IMR-90 (cell line): Measurements from ENCODE around the gene ABTB1. TPM values are rescaled to one million over a fixed set of nuclear protein-coding genes. Genes with fewer than 3 reads are reported as not detected.

Experiments
- ATAC-seq: fragments of 200-7000 bp; cut with Tn5 transposase; 2 replicates; pipeline ENCODE4 v1.9.1; 2020; ENCODE audit warnings: low read depth, mild to moderate bottlenecking, moderate library complexity
- BruUV-seq: library from RNA; stranded (reverse); fragments of 400-500 nt; replicated peaks from 2 replicates; lab custom pipeline; 2021; lab: Mats Ljungman, UMichigan
- CTCF ChIA-PET: fragments of 300-600 bp; formaldehyde crosslinking; extraction: SDS; loops from one replicate; lab custom pipeline; 2021; ENCODE audit warnings: antibody characterized with exemption; lab: Yijun Ruan, JAX
- POLR2A ChIA-PET: fragments of 300-600 bp; sonication (Branson Sonifier 250); formaldehyde crosslinking; loops from one replicate; lab custom pipeline; 2022; ENCODE audit warnings: antibody characterized with exemption; ENCODE audit not compliant: unreplicated experiment; lab: Charles Lee
- DNase-seq: peaks from one replicate; pipeline ENCODE4 v3.0.0; 2013
- H2AFZ ChIP-seq: replicated peaks from 2 replicates; pipeline ENCODE3; 2013; ENCODE audit warnings: low read length, mild to moderate bottlenecking; ENCODE audit not compliant: poor library complexity
- H2AK5ac ChIP-seq: 2 replicates; pipeline ENCODE4 v1.6.1; 2013; ENCODE audit warnings: low read depth, low read length, inconsistent platforms
- H2AK9ac ChIP-seq: replicated peaks from 2 replicates; pipeline ENCODE3; 2013; ENCODE audit warnings: mild to moderate bottlenecking, low read depth, low read length, moderate library complexity; ENCODE audit not compliant: poor library complexity
- H2BK120ac ChIP-seq: 2 replicates; pipeline ENCODE4 v1.6.1; 2013; ENCODE audit warnings: low read depth, low read length, inconsistent platforms
- H2BK15ac ChIP-seq: 3 replicates; pipeline ENCODE4 v1.6.1; 2013; ENCODE audit warnings: low read depth, low read length, inconsistent platforms
- H2BK20ac ChIP-seq: 2 replicates; pipeline ENCODE4 v1.6.1; 2013; ENCODE audit warnings: low read depth, mild to moderate bottlenecking, inconsistent platforms, low read length, moderate library complexity
- H2BK5ac ChIP-seq: 2 replicates; pipeline ENCODE4 v1.6.1; 2013; ENCODE audit warnings: mild to moderate bottlenecking, low read depth, low read length, inconsistent platforms; ENCODE audit not compliant: poor library complexity, severe bottlenecking
- H3K14ac ChIP-seq: replicated peaks from 2 replicates; pipeline ENCODE4 v1.6.1; 2013; ENCODE audit warnings: low read depth, low read length, inconsistent platforms
- H3K18ac ChIP-seq: 2 replicates; pipeline ENCODE4 v1.6.1; 2013; ENCODE audit warnings: low read depth, low read length, control low read depth
- H3K23ac ChIP-seq: 2 replicates; pipeline ENCODE4 v1.6.1; 2013; ENCODE audit warnings: low read depth, low read length, inconsistent platforms
- H3K27ac ChIP-seq: 2 replicates; pipeline ENCODE4 v1.5.1; 2013; ENCODE audit warnings: mild to moderate bottlenecking, control low read depth, low read length; ENCODE audit not compliant: insufficient read depth
- H3K27me3 ChIP-seq: 2 replicates; pipeline ENCODE4 v1.6.1; 2013; ENCODE audit warnings: low read length; ENCODE audit not compliant: control insufficient read depth, insufficient read depth
- H3K36me3 ChIP-seq: 2 replicates; pipeline ENCODE4 v1.6.1; 2013; ENCODE audit warnings: low read length, mixed read lengths; ENCODE audit not compliant: control insufficient read depth, insufficient read depth
- H3K4ac ChIP-seq: 2 replicates; pipeline ENCODE4 v1.6.1; 2013; ENCODE audit warnings: low read depth, low read length, inconsistent platforms
- H3K4me1 ChIP-seq: 2 replicates; pipeline ENCODE4 v1.6.1; 2013; ENCODE audit warnings: low read length, mixed read lengths; ENCODE audit not compliant: control insufficient read depth, insufficient read depth
- H3K4me2 ChIP-seq: 2 replicates; pipeline ENCODE4 v1.6.1; 2013; ENCODE audit warnings: low read depth, mild to moderate bottlenecking, control low read depth, low read length, moderate library complexity
- H3K4me3 ChIP-seq: 2 replicates; pipeline ENCODE4 v1.5.1; 2013; ENCODE audit warnings: low read depth, mild to moderate bottlenecking, control low read depth, low read length, moderate library complexity; ENCODE audit not compliant: insufficient read depth
- H3K56ac ChIP-seq: 2 replicates; pipeline ENCODE4 v1.6.1; 2013; ENCODE audit warnings: low read length, inconsistent platforms; ENCODE audit not compliant: insufficient read depth; ENCODE audit errors: extremely low read depth
- H3K79me1 ChIP-seq, 2 experiments: 2 replicates each; pipeline ENCODE4 v1.6.1; 2013; ENCODE audit warnings: low read length in 2 of 2, inconsistent platforms in 1 of 2, low read depth in 1 of 2
- H3K9ac ChIP-seq: 2 replicates; pipeline ENCODE4 v1.6.1; 2013; ENCODE audit warnings: low read depth, low read length, control low read depth
- H3K9me1 ChIP-seq: 2 replicates; pipeline ENCODE4 v1.6.1; 2013; ENCODE audit warnings: low read length, inconsistent platforms; ENCODE audit not compliant: insufficient read depth
- H3K9me3 ChIP-seq: 2 replicates; pipeline ENCODE4 v1.6.1; 2013; ENCODE audit warnings: low read length; ENCODE audit not compliant: control insufficient read depth, insufficient read depth
- H4K20me1 ChIP-seq: 2 replicates; pipeline ENCODE4 v1.6.1; 2013; ENCODE audit warnings: low read length, inconsistent platforms; ENCODE audit not compliant: insufficient read depth
- H4K5ac ChIP-seq: 2 replicates; pipeline ENCODE4 v1.6.1; 2013; ENCODE audit warnings: mild to moderate bottlenecking, low read depth, low read length, control low read depth
- H4K8ac ChIP-seq, 2 experiments: 2 replicates each; pipeline ENCODE4 v1.6.1; 2013; ENCODE audit warnings: low read depth in 2 of 2, low read length in 2 of 2, control low read depth in 1 of 2, inconsistent platforms in 1 of 2
- H4K91ac ChIP-seq: 2 replicates; pipeline ENCODE4 v1.6.1; 2013; ENCODE audit warnings: low read depth, low read length, inconsistent platforms; ENCODE audit not compliant: insufficient read depth
- CEBPB ChIP-seq: IDR thresholded peaks from 2 replicates; pipeline ENCODE4 v1.6.1; 2012; ENCODE audit warnings: low read depth, low read length, improper control_type of control experiment
- CTCF ChIP-seq: conservative IDR thresholded peaks from 2 replicates; pipeline ENCODE4 v1.5.1; 2012; ENCODE audit warnings: mild to moderate bottlenecking, low read depth, low read length, improper control_type of control experiment
- FOS ChIP-seq: fragments of 150-350 bp; IDR thresholded peaks from 2 replicates; pipeline ENCODE4 v1.6.1; 2016; ENCODE audit warnings: low read depth, low read length
- MAZ ChIP-seq: IDR thresholded peaks from 2 replicates; pipeline ENCODE4 v1.6.1; 2012; ENCODE audit warnings: low read depth, mild to moderate bottlenecking, low read length, improper control_type of control experiment, moderate library complexity, borderline replicate concordance
- MXI1 ChIP-seq: IDR thresholded peaks from 2 replicates; pipeline ENCODE4 v1.6.1; 2012; ENCODE audit warnings: low read depth, mild to moderate bottlenecking, low read length, moderate library complexity, borderline replicate concordance
- RFX5 ChIP-seq: IDR thresholded peaks from 2 replicates; pipeline ENCODE4 v1.8.0; 2012; ENCODE audit warnings: low read depth, mild to moderate bottlenecking, low read length, moderate library complexity
- dilution Hi-C: fragments of 300-500 bp; cut with HindIII; formaldehyde crosslinking; loops from one replicate; pipeline ENCODE4 v1.14.3; 2018; ENCODE audit warnings: low sequenced_read_pairs; ENCODE audit not compliant: unreplicated experiment
- in situ Hi-C: fragments of 300-500 bp; cut with MboI; formaldehyde crosslinking; loops from 3 replicates; pipeline ENCODE4 v1.14.3; 2019; ENCODE audit warnings: low sequenced_read_pairs, inconsistent platforms, mixed read lengths
- intact Hi-C: fragments of 100-400 bp; cut with micrococcal nuclease; formaldehyde crosslinking; loops from 2 replicates; pipeline ENCODE4 v1.10.0; 2022
- polyA plus RNA-seq, 3 experiments: library from polyadenylated mRNA; depleted of rRNA; stranded (reverse); fragments of >200 nt; gene quantifications; 2 replicates each; pipeline ENCODE4 v1.2.3, GENCODE V29; 2012; ENCODE audit warnings: low replicate concordance in 1 of 3
- total RNA-seq: library from RNA; depleted of rRNA; stranded (reverse); fragments of >200 nt; gene quantifications from 2 replicates; pipeline ENCODE4 v1.2.3, GENCODE V29; 2012

The ABTB1 gene
- total and polyA plus RNA-seq, 2 of the 4 experiments (the other 2 are of a cell fraction) = 3.2 to 23.0 TPM

DNA sequence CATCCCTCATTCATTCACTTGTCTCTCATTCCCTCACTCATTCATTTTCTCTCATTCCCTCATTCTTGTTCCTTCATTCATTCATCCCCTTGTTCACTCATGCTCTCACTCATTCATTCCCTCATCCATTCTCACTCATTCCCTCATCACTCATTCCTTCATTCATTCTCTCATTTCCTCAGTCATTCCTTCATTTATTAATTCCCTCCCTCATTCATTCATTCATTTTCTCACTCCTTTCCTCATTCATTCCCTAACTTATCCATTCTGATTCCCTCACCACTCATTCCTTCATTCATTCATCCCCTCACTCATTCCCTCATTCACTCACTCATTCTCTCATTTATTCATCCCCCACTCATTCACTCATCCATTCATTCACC is 13.8 kb downstream of the ABTB1 start:
- Histone ChIP-seq H3K4me1 (peaks cover 26% of the 10 kb centered on the region), H3K56ac (no peak overlapping the region), H3K18ac (no peak overlapping the region), H2BK20ac (no peak overlapping the region), H3K36me3 (no peaks in the 10 kb centered on the region), H2AFZ (no peak overlapping the region), H3K27ac (no peak overlapping the region), H3K27me3 (no peaks in the 10 kb centered on the region), H2BK15ac (no peak overlapping the region), H4K5ac (no peak overlapping the region), H3K4me3 (no peak overlapping the region), H2BK5ac (no peak overlapping the region), H3K79me1 (peaks cover 0 to 26% of the 10 kb centered on the region in 2 experiments; a peak in 2 of 4 replicates), H3K4me2 (no peak overlapping the region), H2AK9ac (no peak overlapping the region), H3K23ac (no peak overlapping the region), H3K9ac (no peak overlapping the region), H2AK5ac (no peak overlapping the region), H4K8ac (no peak overlapping the region), H3K4ac (no peak overlapping the region), H2BK120ac (no peak overlapping the region), H4K20me1 (no peaks in the 10 kb centered on the region), H3K9me1 (peaks cover 28% of the 10 kb centered on the region), H3K9me3 (no peaks in the 10 kb centered on the region), H3K14ac (no peak overlapping the region), H4K91ac (no peak overlapping the region)
- no TSS peak for BruUV-seq
- TF ChIP-seq CEBPB = no peak
- no peak for TF ChIP-seq MXI1
- TF ChIP-seq FOS = no peak
- no peak for TF ChIP-seq RFX5
- no peak for TF ChIP-seq CTCF
- no peak for TF ChIP-seq MAZ
- ATAC-seq = no peak
- no peak for DNase-seq
- dilution Hi-C loops (no loop called here), in situ Hi-C loops (no loop called here), intact Hi-C loops (no loop called here)
- POLR2A ChIA-PET = no interaction called here
- CTCF ChIA-PET = no interaction called here
